H1 (cell line): ENCODE results near the gene SPATA32. TPM values are rescaled to one million over a fixed set of nuclear protein-coding genes. Genes with fewer than 3 reads are reported as not detected.
A peak's percentile ranks its signal among the peaks of the same experiment; 100 is the strongest.

Experiments
- ASH2L ChIP-seq: fragments of 200-600, 300-600 bp; sonication (generic); IDR thresholded peaks from one replicate; pipeline ENCODE4 v1.7.1; 2017; ENCODE audit warnings: low read length
- BACH1 ChIP-seq: IDR thresholded peaks from 2 replicates; pipeline ENCODE4 v1.6.1; 2012; ENCODE audit warnings: low read length, improper control_type of control experiment
- CHD2 ChIP-seq: IDR thresholded peaks from 2 replicates; pipeline ENCODE4 v1.6.1; 2012; ENCODE audit warnings: low read length, improper control_type of control experiment
- CHD7 ChIP-seq: fragments of 300-600 bp; sonication (generic); IDR thresholded peaks from 2 replicates; pipeline ENCODE4 v1.7.1; 2012; ENCODE audit warnings: low read length, moderate library complexity, mild to moderate bottlenecking, inconsistent platforms; ENCODE audit not compliant: insufficient replicate concordance
- E2F6 ChIP-seq: IDR thresholded peaks from 2 replicates; pipeline ENCODE4 v1.6.1; 2012; ENCODE audit warnings: inconsistent platforms
- JUN ChIP-seq: IDR thresholded peaks from 2 replicates; pipeline ENCODE4 v1.6.1; 2011; ENCODE audit warnings: low read depth, mild to moderate bottlenecking, improper control_type of control experiment, low read length
- POLR2A ChIP-seq, 2 experiments: IDR thresholded peaks; 1 replicate in 1 of 2; 2 replicates in 1 of 2; pipeline ENCODE4 v1.6.1; 2011; ENCODE audit warnings: low read depth in 2 of 2, low read length in 2 of 2, mild to moderate bottlenecking in 2 of 2; ENCODE audit errors: control extremely low read depth in 1 of 2
- SRF ChIP-seq: IDR thresholded peaks from 2 replicates; pipeline ENCODE4 v1.6.1; 2011; ENCODE audit warnings: mild to moderate bottlenecking, low read depth, low read length, moderate library complexity
- TEAD4 ChIP-seq: IDR thresholded peaks from 2 replicates; pipeline ENCODE4 v1.6.1; 2012; ENCODE audit warnings: low read depth, low read length, inconsistent platforms, mixed read lengths
- polyA plus RNA-seq, 7 experiments: library from polyadenylated mRNA; depleted of rRNA in 3 of 7; stranded (reverse) in 5 of 7; unstranded in 2 of 7; fragments of >200 nt in 5 of 7; fragments of 200-250 nt in 2 of 7; gene quantifications; 1 replicate in 5 of 7; 2 replicates in 1 of 7; 4 replicates in 1 of 7; pipeline versions ENCODE4 v1.2.1 to v1.2.3, GENCODE V29; 2011 to 2013; ENCODE audit warnings: missing spikeins in 2 of 7, mixed read lengths in 2 of 7
- total RNA-seq: library from RNA; stranded (reverse); fragmentation: NEBNext Ultra II Directional; extraction: Animal tissue kit (Norgen Biotek cat#: 25700); gene quantifications from 2 replicates; pipeline ENCODE4 v1.2.1, GENCODE V29; 2021

Gene SPATA32
- total and polyA plus RNA-seq, 2 of the 8 experiments (the other 6 are each of a cell fraction or from before 2014, with no cell fraction given), result 0.24 TPM; not detected in 1

- no peak for TF ChIP-seq SRF
- TF ChIP-seq E2F6, result peak; percentile 45; the same call in 1 of the 2 replicates
- peak; percentile 92 for TF ChIP-seq ASH2L
- TF ChIP-seq JUN, result no peak
- TF ChIP-seq CHD7, result no peak
- no peak for TF ChIP-seq CHD2
- no peak for TF ChIP-seq TEAD4
- no peak for TF ChIP-seq BACH1
- TF ChIP-seq POLR2A (IDR thresholded peaks at IDR 0.05; ENCODE audit: control extremely low read depth in 1 of 2, low read depth in 2 of 2, low read length in 2 of 2), result peak in 1 of 2 experiments; percentile 15; a peak in 1 of 3 replicates
Observed at GRCh38 chr17:45261577-45262515, at the start of gene SPATA32 (continued).
